Parathyroid adenoma (tissue), 2 donors: ENCODE data around the gene CAST.

Source experiments
- H2AFZ ChIP-seq: fragments of 300-600 bp; sonication (generic); one replicate; pipeline ENCODE4 v1.7.0; 2017; ENCODE audit warnings: antibody characterized with exemption, mild to moderate bottlenecking
- H3K27ac ChIP-seq: fragments of 300-600 bp; sonication (generic); one replicate; pipeline ENCODE4 v1.7.0; 2017
- H3K27me3 ChIP-seq: fragments of 300-600 bp; sonication (generic); one replicate; pipeline ENCODE4 v1.7.0; 2017; ENCODE audit warnings: low read length; ENCODE audit not compliant: control insufficient read depth, insufficient read depth
- H3K36me3 ChIP-seq: fragments of 300-600 bp; sonication (generic); one replicate; pipeline ENCODE4 v1.7.0; 2017; ENCODE audit warnings: low read length; ENCODE audit not compliant: control insufficient read depth, insufficient read depth
- H3K4me1 ChIP-seq: fragments of 300-600 bp; sonication (generic); one replicate; pipeline ENCODE4 v1.7.0; 2017; ENCODE audit warnings: control low read depth
- H3K4me2 ChIP-seq: fragments of 300-600 bp; sonication (generic); one replicate; pipeline ENCODE4 v1.7.0; 2017; ENCODE audit warnings: low read length
- H3K4me3 ChIP-seq: fragments of 300-600 bp; sonication (generic); one replicate; pipeline ENCODE4 v1.7.0; 2017; ENCODE audit warnings: low read depth, low read length
- H3K79me2 ChIP-seq: fragments of 300-600 bp; sonication (generic); one replicate; pipeline ENCODE4 v1.7.0; 2017; ENCODE audit warnings: control low read depth
- H3K9ac ChIP-seq: fragments of 300-600 bp; sonication (generic); one replicate; pipeline ENCODE4 v1.7.0; 2017; ENCODE audit warnings: mild to moderate bottlenecking
- H3K9me3 ChIP-seq: fragments of 300-600 bp; sonication (generic); one replicate; pipeline ENCODE4 v1.7.0; 2017; ENCODE audit warnings: low read length; ENCODE audit not compliant: control insufficient read depth
- CTCF ChIP-seq: fragments of 300-600 bp; sonication (generic); IDR thresholded peaks from one replicate; pipeline ENCODE4 v1.7.0; 2017; ENCODE audit warnings: antibody characterized with exemption, mild to moderate bottlenecking
- donor health status: primary hyperparathyroidism.

Gene CAST

GRCh38 chr5:96654209-96654608, 8.0 kb upstream of the CAST start:
- H3K9me3 ChIP-seq = no peaks in the 10 kb centered on the region
- no peaks in the 10 kb centered on the region for H3K36me3 ChIP-seq
- no peak overlapping the region for H3K9ac ChIP-seq
- peaks cover 9% of the 10 kb centered on the region for H3K4me1 ChIP-seq
- no peak overlapping the region for H2AFZ ChIP-seq
- H3K4me2 ChIP-seq = no peak overlapping the region
- H3K79me2 ChIP-seq = no peaks in the 10 kb centered on the region
- H3K4me3 ChIP-seq = no peak overlapping the region
- H3K27ac ChIP-seq = no peak overlapping the region
- TF ChIP-seq CTCF = no peak
- no peaks in the 10 kb centered on the region for H3K27me3 ChIP-seq

- no peaks in the 10 kb centered on the region for H3K27me3 ChIP-seq
- no peak overlapping the region for H3K9ac ChIP-seq
- no peak overlapping the region for H2AFZ ChIP-seq
- H3K9me3 ChIP-seq = no peaks in the 10 kb centered on the region
- TF ChIP-seq CTCF = no peak
- no peaks in the 10 kb centered on the region for H3K79me2 ChIP-seq
- H3K4me3 ChIP-seq = no peak overlapping the region
- H3K36me3 ChIP-seq = no peaks in the 10 kb centered on the region
- no peak overlapping the region for H3K4me2 ChIP-seq
- H3K4me1 ChIP-seq = peaks cover 7% of the 10 kb centered on the region
- no peak overlapping the region for H3K27ac ChIP-seq
Observed at GRCh38 chr5:96655085-96655484, 7.1 kb upstream of the CAST start.

GRCh38 chr5:96655506-96655905, 6.7 kb upstream of the CAST start:
- no peak overlapping the region for H3K9ac ChIP-seq
- H3K27ac ChIP-seq = no peak overlapping the region
- H3K79me2 ChIP-seq = no peaks in the 10 kb centered on the region
- no peak for TF ChIP-seq CTCF
- H3K4me2 ChIP-seq = no peak overlapping the region
- H3K27me3 ChIP-seq = no peaks in the 10 kb centered on the region
- H2AFZ ChIP-seq = no peak overlapping the region
- no peaks in the 10 kb centered on the region for H3K9me3 ChIP-seq
- H3K4me1 ChIP-seq = peaks cover 3% of the 10 kb centered on the region
- no peak overlapping the region for H3K4me3 ChIP-seq
- H3K36me3 ChIP-seq = no peaks in the 10 kb centered on the region

- Histone ChIP-seq H3K4me1 (no peaks in the 10 kb centered on the region), H3K9ac (no peak overlapping the region)
Observed at GRCh38 chr5:96657068-96657467, 5.1 kb upstream of the CAST start.

More at GRCh38 chr5:96657068-96657467, 5.1 kb upstream of the CAST start:
- no peaks in the 10 kb centered on the region for H3K36me3 ChIP-seq
- H2AFZ ChIP-seq = no peak overlapping the region
- no peaks in the 10 kb centered on the region for H3K9me3 ChIP-seq
- no peak overlapping the region for H3K4me2 ChIP-seq
- no peaks in the 10 kb centered on the region for H3K79me2 ChIP-seq
- no peaks in the 10 kb centered on the region for H3K27me3 ChIP-seq
- H3K27ac ChIP-seq = no peak overlapping the region
- no peak for TF ChIP-seq CTCF
- no peak overlapping the region for H3K4me3 ChIP-seq
